Measurements from ENCODE around the gene HPSE2. TPM values are rescaled to one million over a fixed set of nuclear protein-coding genes. Genes with fewer than 3 reads are reported as not detected.

Gene HPSE2
- total RNA-seq, 1 experiment from 2014 or later, result 0.03 TPM

- no peak for DNase-seq (ENCODE audit: low read depth, low spot score)
- in situ Hi-C loops (cut with HindIII; ENCODE audit: low pct_unique_long_range_greater_than_20kb, low sequenced_read_pairs), result no loop called here
These were observed 748.0 kb downstream of the HPSE2 start for GRCh38 chr10:98487649-98488048.

GRCh38 chr10:98486421-98486820, 749.2 kb downstream of the HPSE2 start:
- DNase-seq (ENCODE audit: low read depth, low spot score), result no peak
- in situ Hi-C loops (cut with HindIII; ENCODE audit: low pct_unique_long_range_greater_than_20kb, low sequenced_read_pairs), result no loop called here

- in situ Hi-C loops (cut with HindIII; ENCODE audit: low pct_unique_long_range_greater_than_20kb, low sequenced_read_pairs), result no loop called here
- no peak for DNase-seq (ENCODE audit: low read depth, low spot score)
These were observed 749.7 kb downstream of the HPSE2 start for GRCh38 chr10:98485959-98486358.

DNA sequence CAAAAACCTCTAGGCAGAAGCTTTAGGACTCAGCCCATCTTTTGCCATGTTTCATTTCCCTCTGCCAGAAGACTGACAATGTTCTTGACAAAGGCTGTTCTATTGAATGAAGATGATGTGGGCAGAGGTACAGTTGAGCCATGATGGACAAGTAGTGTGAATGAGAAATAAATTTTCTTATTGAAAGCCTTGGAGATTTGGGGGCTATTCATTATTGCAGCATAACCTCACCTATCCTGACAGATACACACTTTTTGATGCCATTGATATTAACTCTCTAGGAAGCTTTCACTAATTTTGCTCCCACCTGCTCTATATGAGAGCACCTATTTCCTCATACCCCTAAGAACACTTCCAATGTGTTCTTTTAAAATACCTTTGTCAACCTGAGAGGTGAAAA, 752.0 kb downstream of the HPSE2 start:
- DNase-seq (ENCODE audit: low read depth, low spot score), result no peak
- in situ Hi-C loops (cut with HindIII; ENCODE audit: low pct_unique_long_range_greater_than_20kb, low sequenced_read_pairs), result no loop called here

DNA sequence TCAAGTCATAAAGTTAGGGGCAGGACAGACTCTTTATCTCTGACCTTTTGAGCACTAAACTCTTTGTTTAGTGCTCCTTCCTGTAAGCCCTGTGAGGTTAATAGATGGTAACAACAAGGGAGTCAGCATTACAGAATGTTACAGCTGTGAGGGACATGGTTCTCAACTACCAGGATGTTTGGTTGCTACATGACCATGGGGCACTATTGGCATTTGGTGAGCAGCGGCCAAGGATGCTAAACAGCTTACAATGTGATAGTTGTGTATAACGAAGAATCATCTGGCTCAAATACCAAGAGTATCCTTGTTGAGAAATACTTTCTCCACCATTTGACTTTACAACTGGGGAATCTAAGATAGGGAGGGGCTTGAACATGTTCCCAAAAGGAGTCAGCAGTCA, 753.6 kb downstream of the HPSE2 start:
- no peak for DNase-seq (ENCODE audit: low read depth, low spot score)
- in situ Hi-C loops (cut with HindIII; ENCODE audit: low pct_unique_long_range_greater_than_20kb, low sequenced_read_pairs), result no loop called here

DNA sequence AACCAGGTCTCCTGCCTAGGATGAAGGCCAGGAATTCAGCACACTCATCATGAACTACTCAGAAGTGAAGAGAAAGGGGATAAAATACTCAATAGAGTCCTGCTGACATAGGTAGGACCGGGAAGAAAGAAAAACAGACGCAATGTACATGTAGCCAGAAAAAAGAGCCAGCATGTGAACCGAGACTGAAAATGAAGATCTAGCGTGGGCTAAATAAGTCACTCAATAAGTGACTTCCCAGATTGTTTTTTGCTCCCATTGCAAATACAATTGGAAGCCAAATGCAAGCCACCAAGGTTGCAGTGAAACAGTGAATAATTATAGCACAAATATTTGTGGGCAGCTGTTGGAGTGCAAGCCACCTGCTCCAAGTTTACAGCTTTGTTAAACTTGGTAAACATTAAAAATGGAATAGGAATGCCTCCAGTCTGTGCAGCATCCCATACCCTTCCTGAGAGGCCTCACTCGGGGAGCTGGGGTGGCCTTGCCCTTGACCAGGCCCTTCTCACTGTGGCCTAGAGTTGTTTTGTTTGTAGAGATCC, 754.2 kb downstream of the HPSE2 start:
- DNase-seq (ENCODE audit: low read depth, low spot score), result no peak
- in situ Hi-C loops (cut with HindIII; ENCODE audit: low pct_unique_long_range_greater_than_20kb, low sequenced_read_pairs), result no loop called here

DNA sequence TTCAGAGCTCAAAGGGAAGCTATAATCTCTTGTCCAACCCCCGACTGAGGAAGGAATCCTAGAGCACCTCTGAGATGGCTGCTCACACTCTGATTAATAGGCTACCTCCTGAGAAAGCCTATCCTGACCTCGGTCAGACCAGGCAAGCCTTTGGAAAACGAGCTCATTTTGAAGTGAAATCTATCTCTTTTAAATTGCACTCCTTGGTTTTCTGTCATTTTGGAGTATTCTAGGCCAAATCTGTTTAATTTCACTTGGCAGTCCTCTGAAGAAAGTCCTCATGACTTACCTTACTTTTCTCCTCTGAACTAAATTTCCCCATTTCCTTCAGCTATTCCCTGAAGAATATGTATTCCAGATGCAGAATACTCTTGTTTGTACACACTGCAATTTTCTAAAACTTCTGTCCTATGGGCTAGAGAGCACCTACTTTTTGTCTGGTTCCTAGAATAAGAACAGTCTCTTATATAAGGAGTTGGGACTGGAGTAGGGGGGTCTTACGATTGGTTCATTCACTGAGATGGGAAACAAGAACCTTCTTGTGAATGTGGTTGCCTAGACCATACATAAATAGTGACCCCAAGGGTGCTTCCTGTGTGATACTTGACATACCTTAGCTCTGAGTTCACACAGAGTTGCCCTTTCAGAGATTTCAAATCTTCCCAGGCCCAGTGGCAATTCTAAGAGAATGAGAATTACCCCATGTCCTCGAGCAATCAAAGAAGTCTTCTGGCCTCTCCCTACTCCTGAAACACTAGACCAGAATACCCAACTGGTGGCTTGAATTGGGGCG, 757.0 kb downstream of the HPSE2 start:
- in situ Hi-C loops (cut with HindIII; ENCODE audit: low pct_unique_long_range_greater_than_20kb, low sequenced_read_pairs), result no loop called here
- DNase-seq (ENCODE audit: low read depth, low spot score), result peak; percentile 35

DNA sequence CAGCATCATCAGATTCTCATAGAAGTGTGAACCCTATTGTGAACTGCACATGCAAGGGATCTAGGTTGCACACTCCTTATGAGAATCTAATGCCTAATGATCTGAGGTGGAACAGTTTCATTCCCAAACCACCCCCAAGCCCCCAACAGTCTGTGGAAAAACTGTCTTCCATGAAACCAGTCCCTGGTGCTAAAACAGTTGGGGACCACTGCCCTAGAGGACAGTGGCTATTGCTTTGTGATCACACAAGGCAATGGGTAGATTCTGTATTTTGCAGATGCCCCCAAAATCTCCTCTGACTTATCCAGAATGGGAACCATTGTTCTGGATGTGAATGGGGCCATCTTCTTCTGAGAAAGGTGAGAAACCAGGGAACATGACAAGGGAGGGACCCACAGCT, 757.8 kb downstream of the HPSE2 start:
- in situ Hi-C loops (cut with HindIII; ENCODE audit: low pct_unique_long_range_greater_than_20kb, low sequenced_read_pairs), result no loop called here
- DNase-seq (ENCODE audit: low read depth, low spot score), result no peak

GRCh38 chr10:98474628-98475027, 761.0 kb downstream of the HPSE2 start:
- no peak for DNase-seq (ENCODE audit: low read depth, low spot score)
- in situ Hi-C loops (cut with HindIII; ENCODE audit: low pct_unique_long_range_greater_than_20kb, low sequenced_read_pairs), result no loop called here

DNA sequence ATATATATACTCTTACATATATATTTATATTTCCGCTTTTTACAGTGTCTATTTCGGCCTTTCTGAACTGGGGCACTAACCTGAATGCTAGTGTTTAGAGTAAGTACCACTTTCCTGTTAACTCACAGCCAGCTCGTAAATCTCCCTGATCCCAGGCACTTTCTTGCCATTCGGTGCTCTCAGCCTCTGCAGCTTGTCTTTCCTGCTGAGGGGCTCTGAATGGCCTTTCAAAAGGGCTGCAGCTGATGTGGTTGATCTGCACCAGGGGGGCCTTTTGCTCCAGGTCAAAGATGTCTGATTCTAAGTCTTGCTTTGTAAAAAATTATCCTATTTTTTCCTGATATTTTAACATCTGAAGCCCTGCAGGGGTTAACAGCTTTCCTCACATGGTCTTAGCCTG, 763.5 kb downstream of the HPSE2 start:
- DNase-seq (ENCODE audit: low read depth, low spot score), result no peak
- in situ Hi-C loops (cut with HindIII; ENCODE audit: low pct_unique_long_range_greater_than_20kb, low sequenced_read_pairs), result no loop called here

DNA sequence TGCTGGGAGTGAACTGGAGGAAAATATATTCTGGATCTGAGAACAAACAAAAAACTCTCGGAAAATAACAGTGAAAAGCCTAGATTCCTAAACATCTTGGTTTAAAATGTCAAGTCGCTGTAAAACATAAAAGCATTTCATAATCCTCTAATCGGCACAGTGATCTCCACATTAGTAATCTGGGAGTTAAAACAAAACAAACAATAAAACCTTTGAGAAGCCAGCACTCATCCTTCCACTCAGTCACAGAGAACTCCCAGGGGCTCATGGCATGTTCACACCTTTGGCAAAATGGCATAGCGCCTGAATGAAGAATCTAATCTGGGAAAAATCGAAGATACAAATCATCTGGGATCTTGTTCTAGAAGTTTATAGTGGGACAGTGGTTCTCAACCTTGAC, 764.8 kb downstream of the HPSE2 start:
- in situ Hi-C loops (cut with HindIII; ENCODE audit: low pct_unique_long_range_greater_than_20kb, low sequenced_read_pairs), result no loop called here
- no peak for DNase-seq (ENCODE audit: low read depth, low spot score)

- in situ Hi-C loops (cut with HindIII; ENCODE audit: low pct_unique_long_range_greater_than_20kb, low sequenced_read_pairs), result no loop called here
- peak; percentile 30 for DNase-seq (ENCODE audit: low read depth, low spot score)
These were observed 766.4 kb downstream of the HPSE2 start for GRCh38 chr10:98469001-98469931.

- peak; percentile 87 for DNase-seq (ENCODE audit: low read depth, low spot score)
- in situ Hi-C loops (cut with HindIII; ENCODE audit: low pct_unique_long_range_greater_than_20kb, low sequenced_read_pairs), result no loop called here
These were observed 767.9 kb downstream of the HPSE2 start for GRCh38 chr10:98467506-98468318.

DNA sequence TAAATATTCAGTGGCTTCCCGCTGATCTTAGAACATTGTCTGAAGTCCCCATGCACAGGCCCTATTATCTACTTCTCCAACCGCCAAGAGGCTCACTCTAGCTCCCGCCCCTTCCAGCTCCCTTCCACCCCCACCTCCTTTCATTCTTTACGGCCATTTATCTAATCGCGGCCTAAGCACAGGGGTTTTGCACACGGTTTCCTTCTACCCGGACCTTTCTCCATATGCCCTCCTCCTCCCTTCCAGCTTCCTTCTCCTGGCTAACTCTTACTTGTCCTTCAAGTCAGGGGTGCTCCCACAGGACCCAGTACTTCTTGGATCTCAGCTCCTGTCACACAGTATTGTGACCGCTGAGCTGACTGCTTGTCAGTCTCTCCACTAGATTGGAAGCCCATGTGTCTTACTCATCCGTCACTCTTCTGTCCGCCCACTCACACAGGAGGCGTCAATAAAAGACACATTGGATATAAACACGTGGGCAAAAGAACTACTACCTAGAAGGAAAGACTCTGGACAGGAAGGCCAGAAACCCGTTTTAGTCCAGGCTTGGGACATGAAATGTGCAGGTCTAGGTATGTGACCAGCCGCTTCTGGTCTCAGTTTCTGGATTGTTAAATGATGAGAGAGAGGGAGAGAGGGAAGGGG, 768.7 kb downstream of the HPSE2 start:
- in situ Hi-C loops (cut with HindIII; ENCODE audit: low pct_unique_long_range_greater_than_20kb, low sequenced_read_pairs), result no loop called here
- DNase-seq (ENCODE audit: low read depth, low spot score), result no peak

DNA sequence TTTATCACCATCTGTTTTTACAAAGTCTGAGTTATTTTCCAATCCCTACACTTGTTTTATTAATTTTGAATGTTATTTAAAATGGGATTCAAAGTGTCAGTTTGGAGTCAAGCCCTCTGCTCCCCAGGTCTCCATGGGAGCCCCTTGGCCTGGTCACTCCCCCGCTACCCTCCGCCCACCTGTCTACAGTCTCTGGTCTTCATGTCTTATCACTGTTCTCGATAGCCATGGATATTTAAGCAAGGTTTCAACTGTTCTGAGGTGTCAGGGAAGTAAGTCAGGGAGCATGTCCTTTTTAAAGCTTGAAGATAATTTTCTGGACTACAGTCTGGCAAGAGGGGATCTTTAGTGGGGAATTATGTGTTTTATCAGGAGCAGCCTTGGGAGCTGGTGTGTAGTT, 769.8 kb downstream of the HPSE2 start:
- in situ Hi-C loops (cut with HindIII; ENCODE audit: low pct_unique_long_range_greater_than_20kb, low sequenced_read_pairs), result no loop called here

GRCh38 chr10:98463976-98464754, 771.5 kb downstream of the HPSE2 start:
- in situ Hi-C loops (cut with HindIII; ENCODE audit: low pct_unique_long_range_greater_than_20kb, low sequenced_read_pairs), result no loop called here
- DNase-seq (ENCODE audit: low read depth, low spot score), result peak; percentile 25

More for the DNA sequence above, 769.8 kb downstream of the HPSE2 start:
- DNase-seq (ENCODE audit: low read depth, low spot score), result no peak

DNA sequence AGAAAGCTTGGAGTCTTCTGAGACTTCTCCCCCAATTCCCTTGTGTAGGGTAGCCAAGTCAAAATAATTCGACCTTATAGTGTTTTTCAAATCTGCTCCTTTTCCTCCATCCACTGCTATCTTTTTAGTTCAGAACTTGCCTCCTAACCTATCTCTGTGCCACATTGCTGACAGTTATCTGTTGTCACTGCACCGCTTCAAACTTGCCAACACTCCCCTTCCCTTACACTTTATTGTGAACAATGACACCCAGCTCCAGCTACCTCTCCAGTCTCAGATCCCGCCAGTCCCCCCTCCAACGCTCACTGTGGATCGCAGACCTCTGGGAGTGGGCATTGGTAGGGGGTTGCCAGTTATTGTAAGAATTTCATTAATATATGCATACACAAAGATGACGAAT, 772.6 kb downstream of the HPSE2 start:
- in situ Hi-C loops (cut with HindIII; ENCODE audit: low pct_unique_long_range_greater_than_20kb, low sequenced_read_pairs), result no loop called here
- no peak for DNase-seq (ENCODE audit: low read depth, low spot score)
